Astrocyte (in vitro differentiated cells and primary cell): Measurements from ENCODE around the gene DAZAP2. TPM values are rescaled to one million over a fixed set of nuclear protein-coding genes. Genes with fewer than 3 reads are reported as not detected.

ENCODE experiments used
- DNase-seq: peaks from one replicate; pipeline ENCODE4 v3.0.0-alpha.2; 2010; ENCODE audit warnings: low read depth
- FAIRE-seq: peaks from 2 replicates; lab custom pipeline; 2011; peaks lifted over from hg19 to GRCh38; lab: Jason Lieb, UNC
- H2AFZ ChIP-seq: 2 replicates; pipeline ENCODE4 v1.6.0; 2012; ENCODE audit warnings: low read depth, low read length, inconsistent platforms
- H3K27ac ChIP-seq: 2 replicates; pipeline ENCODE4 v1.5.1; 2011; ENCODE audit warnings: low read depth, low read length, inconsistent platforms
- H3K27me3 ChIP-seq: 2 replicates; pipeline ENCODE4 v1.6.0; 2011; ENCODE audit warnings: low read length, inconsistent platforms; ENCODE audit not compliant: insufficient read depth
- H3K36me3 ChIP-seq: 2 replicates; pipeline ENCODE4 v1.5.1; 2011; ENCODE audit warnings: low read length, inconsistent platforms; ENCODE audit not compliant: insufficient read depth
- H3K4me1 ChIP-seq: 2 replicates; pipeline ENCODE4 v1.5.1; 2011; ENCODE audit warnings: low read length, inconsistent platforms; ENCODE audit not compliant: insufficient read depth
- H3K4me2 ChIP-seq: 2 replicates; pipeline ENCODE4 v1.6.0; 2012; ENCODE audit warnings: low read length, inconsistent platforms
- H3K4me3 ChIP-seq: 2 replicates; pipeline ENCODE4 v1.5.1; 2011; ENCODE audit warnings: low read depth, mild to moderate bottlenecking, low read length, inconsistent platforms; ENCODE audit not compliant: insufficient read depth
- H3K79me2 ChIP-seq: 2 replicates; pipeline ENCODE4 v1.6.0; 2012; ENCODE audit warnings: mild to moderate bottlenecking, low read length, inconsistent platforms; ENCODE audit not compliant: insufficient read depth
- H3K9ac ChIP-seq: 2 replicates; pipeline ENCODE4 v1.6.0; 2012; ENCODE audit warnings: mild to moderate bottlenecking, low read length, inconsistent platforms
- H3K9me3 ChIP-seq: 2 replicates; pipeline ENCODE4 v1.5.1; 2012; ENCODE audit warnings: low read depth, mild to moderate bottlenecking, low read length, inconsistent platforms; ENCODE audit not compliant: insufficient read depth
- H4K20me1 ChIP-seq: 2 replicates; pipeline ENCODE4 v1.6.0; 2012; ENCODE audit warnings: low read length, inconsistent platforms; ENCODE audit not compliant: insufficient read depth
- H3K27ac Mint-ChIP-seq: one replicate; pipeline ENCODE4 v1.8.0; 2021; ENCODE audit warnings: mild to moderate bottlenecking, mixed read lengths; ENCODE audit not compliant: unreplicated experiment
- H3K27me3 Mint-ChIP-seq: one replicate; pipeline ENCODE4 v1.8.0; 2021; ENCODE audit warnings: low read depth, mixed read lengths; ENCODE audit not compliant: unreplicated experiment
- H3K36me3 Mint-ChIP-seq: one replicate; pipeline ENCODE4 v1.8.0; 2021; ENCODE audit warnings: low read depth, mixed read lengths; ENCODE audit not compliant: unreplicated experiment
- H3K4me1 Mint-ChIP-seq: one replicate; pipeline ENCODE4 v1.8.0; 2021; ENCODE audit warnings: low read depth, mixed read lengths; ENCODE audit not compliant: unreplicated experiment
- H3K4me3 Mint-ChIP-seq: one replicate; pipeline ENCODE4 v1.8.0; 2021; ENCODE audit warnings: mild to moderate bottlenecking, moderate library complexity, mixed read lengths; ENCODE audit not compliant: unreplicated experiment
- H3K9me3 Mint-ChIP-seq: one replicate; pipeline ENCODE4 v1.8.0; 2021; ENCODE audit warnings: mild to moderate bottlenecking, mixed read lengths; ENCODE audit not compliant: unreplicated experiment
- EZH2 ChIP-seq: IDR thresholded peaks from 2 replicates; pipeline ENCODE4 v1.6.1; 2012; ENCODE audit warnings: mild to moderate bottlenecking, low read length, inconsistent platforms; ENCODE audit not compliant: insufficient read depth
- total RNA-seq: library from RNA; stranded (reverse); gene quantifications from 2 replicates; pipeline ENCODE4 v1.2.1, GENCODE V29; 2021
- TF ChIP-seq, protein P1 (sequence below): IDR thresholded peaks from 2 replicates; pipeline ENCODE4 v1.5.1; 2011; ENCODE audit warnings: low read depth, mild to moderate bottlenecking, inconsistent platforms, low read length, moderate library complexity; ENCODE audit not compliant: insufficient read depth

DAZAP2 gene
- total RNA-seq, 1 donor from 2014 or later: 92.8 TPM

DNA sequence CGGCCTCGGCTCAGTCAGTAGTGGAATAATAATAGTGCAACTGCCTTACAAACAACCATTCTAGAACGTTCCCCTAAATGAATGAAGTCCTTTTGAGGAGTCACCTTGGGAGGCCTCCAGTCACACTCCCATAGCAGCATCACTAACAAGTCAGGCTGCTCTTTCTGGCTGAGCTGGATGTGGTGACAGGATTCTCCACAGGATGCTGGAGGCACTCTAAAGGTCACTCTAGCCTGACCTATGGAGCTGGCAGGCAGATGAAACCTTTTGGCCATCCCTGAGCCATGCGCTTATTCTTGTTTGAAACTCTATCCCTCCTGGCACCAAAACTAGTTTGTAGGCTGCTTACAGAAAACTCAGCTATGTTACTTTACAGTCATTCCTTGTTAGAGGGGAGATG lies 47.8 kb upstream of the DAZAP2 start:
- Histone ChIP-seq H4K20me1 (no peaks in the 10 kb centered on the region), H2AFZ (no peak overlapping the region), H3K9ac (no peak overlapping the region), H3K9me3 (no peaks in the 10 kb centered on the region), H3K79me2 (no peaks in the 10 kb centered on the region), H3K36me3 (no peaks in the 10 kb centered on the region), H3K4me3 (no peak overlapping the region), H3K4me1 (no peaks in the 10 kb centered on the region), H3K27me3 (no peaks in the 10 kb centered on the region), H3K27ac (no peak overlapping the region), H3K4me2 (no peak overlapping the region)
- no peaks in the 10 kb centered on the region for H3K4me1 Mint-ChIP-seq
- H3K9me3 Mint-ChIP-seq: no peaks in the 10 kb centered on the region
- H3K27me3 Mint-ChIP-seq: peaks cover 11% of the 10 kb centered on the region
- DNase-seq (no peak), FAIRE-seq (no peak)
- no peak overlapping the region for H3K27ac Mint-ChIP-seq
- TF ChIP-seq, protein P1, sequence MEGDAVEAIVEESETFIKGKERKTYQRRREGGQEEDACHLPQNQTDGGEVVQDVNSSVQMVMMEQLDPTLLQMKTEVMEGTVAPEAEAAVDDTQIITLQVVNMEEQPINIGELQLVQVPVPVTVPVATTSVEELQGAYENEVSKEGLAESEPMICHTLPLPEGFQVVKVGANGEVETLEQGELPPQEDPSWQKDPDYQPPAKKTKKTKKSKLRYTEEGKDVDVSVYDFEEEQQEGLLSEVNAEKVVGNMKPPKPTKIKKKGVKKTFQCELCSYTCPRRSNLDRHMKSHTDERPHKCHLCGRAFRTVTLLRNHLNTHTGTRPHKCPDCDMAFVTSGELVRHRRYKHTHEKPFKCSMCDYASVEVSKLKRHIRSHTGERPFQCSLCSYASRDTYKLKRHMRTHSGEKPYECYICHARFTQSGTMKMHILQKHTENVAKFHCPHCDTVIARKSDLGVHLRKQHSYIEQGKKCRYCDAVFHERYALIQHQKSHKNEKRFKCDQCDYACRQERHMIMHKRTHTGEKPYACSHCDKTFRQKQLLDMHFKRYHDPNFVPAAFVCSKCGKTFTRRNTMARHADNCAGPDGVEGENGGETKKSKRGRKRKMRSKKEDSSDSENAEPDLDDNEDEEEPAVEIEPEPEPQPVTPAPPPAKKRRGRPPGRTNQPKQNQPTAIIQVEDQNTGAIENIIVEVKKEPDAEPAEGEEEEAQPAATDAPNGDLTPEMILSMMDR: no peak
- no peak for TF ChIP-seq EZH2
- H3K36me3 Mint-ChIP-seq: no peaks in the 10 kb centered on the region
- no peak overlapping the region for H3K4me3 Mint-ChIP-seq

DNA sequence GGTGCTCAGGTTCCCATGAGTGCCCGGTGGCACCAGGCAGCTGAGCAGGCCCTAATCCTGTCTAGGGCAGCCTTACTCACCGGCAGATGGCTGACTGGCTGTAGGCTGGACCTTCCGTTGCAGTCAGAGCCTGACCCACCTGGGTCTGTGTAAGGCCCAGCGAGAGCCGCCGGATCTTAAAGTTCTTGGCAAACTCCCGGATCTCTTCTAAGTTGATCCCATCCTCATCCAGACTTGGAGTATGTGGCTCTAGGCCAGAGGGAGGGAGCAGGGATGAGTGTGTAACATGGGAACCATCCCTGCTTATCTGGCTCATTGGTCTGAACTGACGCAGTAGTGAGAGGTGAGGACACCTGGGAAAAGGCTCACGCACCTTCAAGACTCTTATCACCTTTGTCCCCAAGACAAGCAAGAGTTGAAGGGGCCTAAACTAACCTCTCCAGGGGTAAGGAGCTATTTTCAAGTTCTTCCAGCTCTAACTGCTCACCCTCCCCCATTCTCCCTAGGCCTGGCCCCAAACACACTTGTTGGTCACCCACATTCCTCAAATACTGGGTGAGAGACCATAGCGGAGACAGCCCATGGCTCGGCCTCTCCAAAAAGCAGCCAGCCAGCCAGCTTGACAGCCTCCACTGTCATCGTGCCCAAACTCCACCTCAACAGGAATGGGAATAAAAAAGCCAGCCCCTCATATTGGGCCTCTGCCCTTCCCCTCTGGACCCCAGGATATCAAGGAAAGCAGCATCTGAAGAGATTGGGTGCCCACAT lies 46.9 kb upstream of the DAZAP2 start:
- no peak for TF ChIP-seq EZH2
- TF ChIP-seq, protein P1: no peak
- Mint-ChIP-seq H3K36me3 (no peaks in the 10 kb centered on the region), H3K27ac (no peak overlapping the region), H3K4me3 (no peak overlapping the region), H3K9me3 (no peaks in the 10 kb centered on the region), H3K27me3 (peaks cover 11% of the 10 kb centered on the region), H3K4me1 (no peaks in the 10 kb centered on the region)
- no peaks in the 10 kb centered on the region for H4K20me1 ChIP-seq
- H3K27me3 ChIP-seq: no peaks in the 10 kb centered on the region
- FAIRE-seq (no peak), DNase-seq (no peak)
- H3K36me3 ChIP-seq: no peaks in the 10 kb centered on the region
- H3K79me2 ChIP-seq: no peaks in the 10 kb centered on the region
- no peak overlapping the region for H3K4me2 ChIP-seq
- H2AFZ ChIP-seq: no peak overlapping the region
- no peaks in the 10 kb centered on the region for H3K4me1 ChIP-seq
- H3K4me3 ChIP-seq: no peak overlapping the region
- H3K9me3 ChIP-seq: no peaks in the 10 kb centered on the region
- no peak overlapping the region for H3K9ac ChIP-seq
- H3K27ac ChIP-seq: no peak overlapping the region

DNA sequence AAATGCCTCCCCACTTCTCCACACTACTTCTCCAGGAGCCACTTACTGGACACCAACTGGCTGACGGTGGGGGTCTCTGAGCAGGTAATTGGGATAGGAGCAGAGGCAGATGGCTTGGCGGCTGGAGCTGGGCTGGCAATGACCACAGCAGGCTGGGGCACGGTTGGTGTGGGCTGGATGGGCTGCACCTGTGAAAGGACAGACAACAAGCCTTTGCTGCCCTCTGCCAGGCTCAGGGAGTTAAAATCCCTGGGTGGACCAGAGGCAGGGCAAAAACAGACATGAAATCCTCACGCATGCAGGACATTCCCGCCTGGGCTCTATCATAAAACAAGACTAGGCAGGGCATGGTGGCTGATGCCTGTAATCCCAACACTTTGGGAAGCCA lies 46.3 kb upstream of the DAZAP2 start:
- no peak for DNase-seq
- no peak overlapping the region for H3K4me3 Mint-ChIP-seq
- FAIRE-seq: no peak

More for the DNA sequence above, 46.3 kb upstream of the DAZAP2 start:
- H4K20me1 ChIP-seq: no peaks in the 10 kb centered on the region
- peaks cover 11% of the 10 kb centered on the region for H3K27me3 Mint-ChIP-seq
- H3K27me3 ChIP-seq: no peaks in the 10 kb centered on the region
- no peaks in the 10 kb centered on the region for H3K79me2 ChIP-seq
- no peaks in the 10 kb centered on the region for H3K36me3 Mint-ChIP-seq
- no peaks in the 10 kb centered on the region for H3K9me3 Mint-ChIP-seq
- no peaks in the 10 kb centered on the region for H3K36me3 ChIP-seq
- no peak overlapping the region for H3K4me3 ChIP-seq
- H2AFZ ChIP-seq: no peak overlapping the region
- no peaks in the 10 kb centered on the region for H3K4me1 Mint-ChIP-seq
- H3K9ac ChIP-seq: no peak overlapping the region
- no peaks in the 10 kb centered on the region for H3K9me3 ChIP-seq
- H3K27ac Mint-ChIP-seq: no peak overlapping the region
- no peak overlapping the region for H3K27ac ChIP-seq
- no peak overlapping the region for H3K4me2 ChIP-seq
- no peaks in the 10 kb centered on the region for H3K4me1 ChIP-seq
- no peak for TF ChIP-seq EZH2
- TF ChIP-seq, protein P1: no peak
